ENCODE measurements around the gene PLCD3. TPM values are rescaled to one million over a fixed set of nuclear protein-coding genes. Genes with fewer than 3 reads are reported as not detected.

Gene PLCD3
- polyA plus RNA-seq, 1 of the 3 experiments (the other 2 are of a cell fraction) = 59.7 TPM

- WGBS (ENCODE audit: low lambda C conversion rate) = 96% methylated on average over 13 of the region's 13 CpGs
- POLR2A ChIA-PET = no interaction called here
Observed at GRCh38 chr17:45143094-45143670, 10.9 kb upstream of the PLCD3 start.

GRCh38 chr17:45139533-45139920, 7.2 kb upstream of the PLCD3 start:
- no peaks in the 10 kb centered on the region for H3K27me3 ChIP-seq (ENCODE audit: insufficient read depth)
- H3K9ac ChIP-seq = no peak overlapping the region
- H3K27ac ChIP-seq (ENCODE audit: low read depth in 2 of 2, low read length in 1 of 2) = no peak overlapping the region
- H3K4me1 ChIP-seq (ENCODE audit: control insufficient read depth in 1 of 2, insufficient read depth in 2 of 2, low read depth in 1 of 2, low read length in 1 of 2) = peaks cover 0 to 12% of the 10 kb centered on the region in 2 experiments; a peak in 1 of 4 replicates
- H3K9me3 ChIP-seq = no peaks in the 10 kb centered on the region
- WGBS (ENCODE audit: low lambda C conversion rate) = 87% methylated on average over 3 of the region's 4 CpGs
- H3K79me2 ChIP-seq (ENCODE audit: insufficient read depth) = no peaks in the 10 kb centered on the region
- H3K4me3 ChIP-seq (ENCODE audit: low read depth in 2 of 2, low read length in 1 of 2) = no peak overlapping the region
- DNase-seq = peak; percentile 4
- H3K36me3 ChIP-seq (replicated peaks in 1 of 2; ENCODE audit: control insufficient read depth in 1 of 2, insufficient read depth in 2 of 2, low read length in 1 of 2) = peaks cover 0 to 3% of the 10 kb centered on the region in 2 experiments
- H2AFZ ChIP-seq (ENCODE audit: low read depth) = no peak overlapping the region
- H3K4me2 ChIP-seq = no peak overlapping the region
- H4K20me1 ChIP-seq (ENCODE audit: insufficient read depth) = no peaks in the 10 kb centered on the region
- POLR2A ChIA-PET = interaction anchor here (5.4 kb wide), 1 partner anchor 10 kb away, joined by 47 read pairs; the partner anchor contains the start of gene HEXIM1
- TF ChIP-seq, protein P1, sequence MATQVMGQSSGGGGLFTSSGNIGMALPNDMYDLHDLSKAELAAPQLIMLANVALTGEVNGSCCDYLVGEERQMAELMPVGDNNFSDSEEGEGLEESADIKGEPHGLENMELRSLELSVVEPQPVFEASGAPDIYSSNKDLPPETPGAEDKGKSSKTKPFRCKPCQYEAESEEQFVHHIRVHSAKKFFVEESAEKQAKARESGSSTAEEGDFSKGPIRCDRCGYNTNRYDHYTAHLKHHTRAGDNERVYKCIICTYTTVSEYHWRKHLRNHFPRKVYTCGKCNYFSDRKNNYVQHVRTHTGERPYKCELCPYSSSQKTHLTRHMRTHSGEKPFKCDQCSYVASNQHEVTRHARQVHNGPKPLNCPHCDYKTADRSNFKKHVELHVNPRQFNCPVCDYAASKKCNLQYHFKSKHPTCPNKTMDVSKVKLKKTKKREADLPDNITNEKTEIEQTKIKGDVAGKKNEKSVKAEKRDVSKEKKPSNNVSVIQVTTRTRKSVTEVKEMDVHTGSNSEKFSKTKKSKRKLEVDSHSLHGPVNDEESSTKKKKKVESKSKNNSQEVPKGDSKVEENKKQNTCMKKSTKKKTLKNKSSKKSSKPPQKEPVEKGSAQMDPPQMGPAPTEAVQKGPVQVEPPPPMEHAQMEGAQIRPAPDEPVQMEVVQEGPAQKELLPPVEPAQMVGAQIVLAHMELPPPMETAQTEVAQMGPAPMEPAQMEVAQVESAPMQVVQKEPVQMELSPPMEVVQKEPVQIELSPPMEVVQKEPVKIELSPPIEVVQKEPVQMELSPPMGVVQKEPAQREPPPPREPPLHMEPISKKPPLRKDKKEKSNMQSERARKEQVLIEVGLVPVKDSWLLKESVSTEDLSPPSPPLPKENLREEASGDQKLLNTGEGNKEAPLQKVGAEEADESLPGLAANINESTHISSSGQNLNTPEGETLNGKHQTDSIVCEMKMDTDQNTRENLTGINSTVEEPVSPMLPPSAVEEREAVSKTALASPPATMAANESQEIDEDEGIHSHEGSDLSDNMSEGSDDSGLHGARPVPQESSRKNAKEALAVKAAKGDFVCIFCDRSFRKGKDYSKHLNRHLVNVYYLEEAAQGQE (IDR thresholded peaks at IDR 0.05; ENCODE audit: low read depth, low read length) = no peak
- TF ChIP-seq SMC3 (IDR thresholded peaks at IDR 0.05; ENCODE audit: low read depth, low read length) (no peak), IRF3 (IDR thresholded peaks at IDR 0.05; ENCODE audit: low read depth, low read length) (no peak), SIN3A (IDR thresholded peaks at IDR 0.05; ENCODE audit: borderline replicate concordance, low read depth, low read length) (no peak), YY1 (IDR thresholded peaks at IDR 0.05; ENCODE audit: low read depth) (no peak), CTCF (IDR thresholded peaks at IDR 0.05) (no peak), FOXM1 (IDR thresholded peaks at IDR 0.05; ENCODE audit: low read depth) (no peak), ELF1 (IDR thresholded peaks at IDR 0.05) (no peak), JUND (IDR thresholded peaks at IDR 0.05) (no peak), GABPA (IDR thresholded peaks at IDR 0.05; ENCODE audit: low read depth) (no peak)
- TF ChIP-seq, protein P2, sequence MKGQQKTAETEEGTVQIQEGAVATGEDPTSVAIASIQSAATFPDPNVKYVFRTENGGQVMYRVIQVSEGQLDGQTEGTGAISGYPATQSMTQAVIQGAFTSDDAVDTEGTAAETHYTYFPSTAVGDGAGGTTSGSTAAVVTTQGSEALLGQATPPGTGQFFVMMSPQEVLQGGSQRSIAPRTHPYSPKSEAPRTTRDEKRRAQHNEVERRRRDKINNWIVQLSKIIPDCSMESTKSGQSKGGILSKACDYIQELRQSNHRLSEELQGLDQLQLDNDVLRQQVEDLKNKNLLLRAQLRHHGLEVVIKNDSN (IDR thresholded peaks at IDR 0.05; ENCODE audit: borderline replicate concordance, low read depth) = no peak
- H3F3A ChIP-seq (replicated peaks; ENCODE audit: insufficient read depth) = no peaks in the 10 kb centered on the region
- no peaks in the 10 kb centered on the region for H3K9me2 ChIP-seq
- CTCF ChIA-PET = interaction anchor here (2.1 to 4.3 kb wide), 2 partner anchors 10 to 58 kb away, joined by 8 to 16 read pairs; no protein-coding TSS in a partner anchor

More at GRCh38 chr17:45143094-45143670, 10.9 kb upstream of the PLCD3 start:
- no peak overlapping the region for H2AFZ ChIP-seq (ENCODE audit: low read depth)
- H3K9me2 ChIP-seq = no peaks in the 10 kb centered on the region
- CTCF ChIA-PET = interaction anchor here (4.3 to 10.6 kb wide), 2 partner anchors 9 to 55 kb away, joined by 16 to 209 read pairs; partner anchors contain the start of genes ACBD4 and PLCD3
- TF ChIP-seq CHD2 (IDR thresholded peaks at IDR 0.05; ENCODE audit: low read length, partially characterized antibody) (no peak), RXRA (IDR thresholded peaks at IDR 0.05; ENCODE audit: borderline replicate concordance, low read depth) (no peak), USF2 (IDR thresholded peaks at IDR 0.05; ENCODE audit: borderline replicate concordance, low read depth, low read length) (no peak)
- H3K9me3 ChIP-seq = no peaks in the 10 kb centered on the region
- H3K4me2 ChIP-seq = no peak overlapping the region
- peaks cover 8 to 11% of the 10 kb centered on the region in 2 experiments; a peak in 2 of 4 replicates for H3K4me1 ChIP-seq (ENCODE audit: control insufficient read depth in 1 of 2, insufficient read depth in 2 of 2, low read depth in 1 of 2, low read length in 1 of 2)
- H3F3A ChIP-seq (replicated peaks; ENCODE audit: insufficient read depth) = peaks cover 19% of the 10 kb centered on the region
- H3K9ac ChIP-seq = no peak overlapping the region
- H3K36me3 ChIP-seq (replicated peaks in 1 of 2; ENCODE audit: control insufficient read depth in 1 of 2, insufficient read depth in 2 of 2, low read length in 1 of 2) = peaks cover 0 to 1% of the 10 kb centered on the region in 2 experiments
- H4K20me1 ChIP-seq (ENCODE audit: insufficient read depth) = no peaks in the 10 kb centered on the region
- DNase-seq = no peak
- H3K4me3 ChIP-seq (ENCODE audit: low read depth in 2 of 2, low read length in 1 of 2) = no peak overlapping the region
- H3K79me2 ChIP-seq (ENCODE audit: insufficient read depth) = peaks cover 8% of the 10 kb centered on the region; the same call in 1 of the 2 replicates
- H3K27ac ChIP-seq (ENCODE audit: low read depth in 2 of 2, low read length in 1 of 2) = no peak overlapping the region
- no peaks in the 10 kb centered on the region for H3K27me3 ChIP-seq (ENCODE audit: insufficient read depth)
